Measurements from ENCODE around the gene CALHM3.
A peak's percentile ranks its signal among the peaks of the same experiment; 100 is the strongest.

Gene CALHM3

GRCh38 chr10:103472005-103472404 lies 7.0 kb downstream of the CALHM3 start:
- no peak for DNase-seq

GRCh38 chr10:103470761-103471653 lies 8.0 kb downstream of the CALHM3 start:
- DNase-seq, result peak; percentile 82

- no peak for DNase-seq
These were observed 9.8 kb downstream of the CALHM3 start for GRCh38 chr10:103469201-103469600.

GRCh38 chr10:103467406-103467805 lies 11.6 kb downstream of the CALHM3 start:
- DNase-seq, result no peak

GRCh38 chr10:103466734-103467133 lies 12.3 kb downstream of the CALHM3 start:
- DNase-seq, result no peak

GRCh38 chr10:103465411-103466179 lies 13.4 kb downstream of the CALHM3 start:
- no peak for DNase-seq

GRCh38 chr10:103463499-103463898 lies 15.5 kb downstream of the CALHM3 start:
- DNase-seq, result no peak

GRCh38 chr10:103459615-103460014 lies 19.4 kb downstream of the CALHM3 start:
- DNase-seq, result no peak

GRCh38 chr10:103458720-103459119 lies 20.3 kb downstream of the CALHM3 start, which contains the start of gene CALHM1:
Gene CALHM1, minus strand, starts transcription at chr10:103458900. Its CDS starts 149 bp downstream, at chr10:103458751.
- DNase-seq, result no peak

GRCh38 chr10:103457896-103458583 lies 21.0 kb downstream of the CALHM3 start:
- DNase-seq, result no peak

GRCh38 chr10:103457176-103457712 lies 21.8 kb downstream of the CALHM3 start:
- no peak for DNase-seq

GRCh38 chr10:103456074-103456660 lies 22.9 kb downstream of the CALHM3 start:
- DNase-seq, result no peak

GRCh38 chr10:103455235-103455634 lies 23.8 kb downstream of the CALHM3 start:
- DNase-seq, result no peak

- no peak for DNase-seq
These were observed 25.0 kb downstream of the CALHM3 start for GRCh38 chr10:103454026-103454425.

- no peak for DNase-seq
These were observed 26.4 kb downstream of the CALHM3 start for GRCh38 chr10:103452506-103453230.

GRCh38 chr10:103451831-103452505 lies 27.1 kb downstream of the CALHM3 start, which contains the start of gene CALHM2:
Gene CALHM2, minus strand, starts transcription at chr10:103452370. Its CDS starts 2,429 bp downstream, at chr10:103449941.
- DNase-seq, result peak; percentile 73

GRCh38 chr10:103451091-103451813 lies 27.8 kb downstream of the CALHM3 start:
- peak; percentile 74 for DNase-seq

GRCh38 chr10:103450201-103450695 lies 28.8 kb downstream of the CALHM3 start:
- no peak for DNase-seq

- DNase-seq, result no peak
These were observed 29.6 kb downstream of the CALHM3 start for GRCh38 chr10:103449208-103450144.
